Hematopoietic multipotent progenitor cell treated with erythropoietin and hydrocortisone succinate and interleukin-3 and kit ligand, for 8 days (in vitro differentiated cells): ENCODE measurements around the gene CPNE4.

Experiments
- DNase-seq: peaks from one replicate; pipeline ENCODE4 v3.0.0-alpha.2; 2015

The CPNE4 gene

DNA sequence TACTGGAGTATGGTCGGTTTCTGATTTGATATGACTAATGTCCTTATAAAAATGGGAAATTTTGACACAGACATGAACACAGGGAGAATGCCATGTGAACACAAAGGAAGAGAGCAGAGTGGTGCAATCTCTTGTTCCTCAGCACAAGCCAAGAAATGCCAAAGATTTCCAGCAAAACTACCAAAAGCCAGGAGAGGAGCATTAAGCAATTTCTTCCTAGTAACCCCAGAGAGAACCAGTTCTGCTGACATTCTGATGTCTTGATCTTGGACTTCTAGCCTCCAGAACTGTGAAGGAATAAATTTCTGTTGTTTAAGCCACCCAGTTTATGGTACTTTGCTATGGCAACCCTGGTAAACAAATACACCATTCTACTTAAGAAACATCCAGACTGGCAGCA lies 304.2 kb downstream of the CPNE4 start:
- DNase-seq, result no peak

GRCh38 chr3:131729643-131730017 lies 305.2 kb downstream of the CPNE4 start:
- DNase-seq, result no peak

DNA sequence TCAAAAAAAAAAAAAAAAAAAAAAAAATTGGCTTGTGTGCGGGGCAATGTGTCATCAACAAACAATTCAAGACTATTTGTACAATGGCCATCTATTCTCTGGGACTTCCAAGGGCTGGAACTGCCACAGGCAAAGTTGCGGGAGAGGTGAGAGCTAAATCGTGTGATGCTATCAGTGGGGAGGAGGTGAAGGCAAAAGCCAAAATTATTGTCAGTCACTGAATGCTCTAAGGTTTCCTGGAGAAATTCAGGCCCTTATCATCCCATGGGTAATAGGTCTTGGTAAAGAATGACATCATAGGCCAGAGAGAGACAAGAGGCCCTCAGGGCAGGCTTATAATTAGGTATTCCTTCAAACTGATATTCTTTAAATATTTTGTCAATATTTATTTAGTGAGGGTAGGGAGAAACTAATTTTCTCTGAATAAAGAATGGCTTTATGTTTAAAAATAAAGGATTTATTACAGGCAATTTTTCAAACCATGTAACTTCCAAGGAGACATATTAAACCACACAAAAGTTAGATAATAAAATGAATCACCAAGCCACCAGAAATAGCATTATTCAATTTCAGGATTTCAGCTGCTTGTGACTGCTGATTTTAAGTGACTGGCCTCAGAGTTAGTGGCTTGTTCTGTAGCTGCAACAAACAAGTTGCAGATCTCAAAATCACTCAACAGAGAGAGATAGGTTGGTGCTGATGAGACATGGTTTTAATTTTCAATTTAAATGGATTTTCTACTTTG lies 305.7 kb downstream of the CPNE4 start:
- no peak for DNase-seq

DNA sequence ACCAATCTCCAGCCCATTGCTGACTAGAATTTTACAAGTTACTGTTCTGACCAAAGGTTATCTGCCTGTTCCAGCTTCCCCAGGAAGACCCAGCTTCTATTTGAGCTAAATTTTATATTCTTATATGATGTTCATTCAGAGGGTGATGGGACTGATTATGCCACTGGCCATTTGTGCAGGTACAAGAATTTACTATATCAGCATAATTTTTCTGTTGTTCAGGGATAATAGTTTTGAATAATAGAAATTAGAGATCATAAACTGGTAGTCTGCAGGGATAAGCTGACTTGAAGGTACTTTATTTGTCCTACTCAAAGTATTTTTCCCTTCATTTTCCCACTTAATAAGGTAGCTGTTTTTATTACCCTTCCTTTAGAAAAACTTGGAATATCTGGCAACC lies 309.4 kb downstream of the CPNE4 start:
- DNase-seq, result no peak

- no peak for DNase-seq
These were observed 311.5 kb downstream of the CPNE4 start for GRCh38 chr3:131723343-131723742.

- no peak for DNase-seq
These were observed 317.3 kb downstream of the CPNE4 start for GRCh38 chr3:131717493-131717892.

- no peak for DNase-seq
These were observed 317.9 kb downstream of the CPNE4 start for GRCh38 chr3:131716943-131717342.

DNA sequence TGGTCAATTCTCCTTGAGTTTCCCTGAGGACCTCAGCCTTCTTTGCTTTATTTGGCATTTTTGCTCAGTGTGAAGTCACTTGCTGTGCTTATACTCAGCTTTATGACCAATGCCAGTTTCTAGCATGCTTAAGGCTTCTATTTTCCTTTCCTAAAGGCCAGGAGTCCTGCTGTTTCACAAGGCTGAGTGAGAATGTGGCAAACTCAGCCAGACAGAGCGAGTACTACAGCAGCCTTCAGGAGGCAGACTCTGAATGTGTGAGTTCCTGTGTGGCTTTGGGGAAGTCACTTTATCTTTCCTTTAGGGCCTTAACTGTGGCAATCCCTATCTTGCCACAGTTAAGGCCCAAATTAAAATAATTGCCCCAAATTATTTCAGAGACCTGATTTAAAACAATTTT lies 318.8 kb downstream of the CPNE4 start:
- no peak for DNase-seq

- no peak for DNase-seq
These were observed 320.1 kb downstream of the CPNE4 start for GRCh38 chr3:131714585-131715220.

DNA sequence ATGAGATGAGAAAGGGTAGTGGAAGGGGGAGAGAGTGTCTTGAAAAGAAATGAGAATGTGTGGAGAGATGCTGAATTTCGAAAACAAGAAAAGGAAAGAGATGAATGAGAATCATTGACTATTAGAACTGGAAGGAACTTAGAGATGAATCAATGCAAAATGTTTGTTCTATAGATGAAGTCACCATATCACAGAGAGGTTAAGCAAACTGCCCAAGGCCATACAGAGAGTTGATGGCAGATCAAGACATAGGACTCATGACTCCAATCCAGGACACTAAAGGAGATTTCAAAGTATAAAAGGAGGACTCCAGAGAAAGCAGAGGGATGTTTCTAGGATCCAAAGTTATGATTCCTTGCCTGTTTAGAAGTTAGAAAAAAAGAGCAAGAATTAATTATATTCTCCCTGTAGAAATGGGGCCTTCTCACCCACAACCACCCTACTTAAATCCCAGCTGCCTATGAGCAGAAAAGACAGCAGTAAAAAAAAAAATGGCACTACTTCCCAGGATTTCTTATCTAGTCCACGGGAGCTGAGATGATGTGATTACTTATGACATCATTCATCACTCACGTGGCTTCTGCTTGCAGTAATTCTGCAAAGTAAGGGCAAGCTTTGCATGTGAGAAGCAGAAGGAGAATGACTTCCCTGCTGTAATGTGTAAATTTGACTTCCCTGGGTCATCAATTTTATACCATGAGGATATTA lies 321.2 kb downstream of the CPNE4 start:
- DNase-seq, result no peak

DNA sequence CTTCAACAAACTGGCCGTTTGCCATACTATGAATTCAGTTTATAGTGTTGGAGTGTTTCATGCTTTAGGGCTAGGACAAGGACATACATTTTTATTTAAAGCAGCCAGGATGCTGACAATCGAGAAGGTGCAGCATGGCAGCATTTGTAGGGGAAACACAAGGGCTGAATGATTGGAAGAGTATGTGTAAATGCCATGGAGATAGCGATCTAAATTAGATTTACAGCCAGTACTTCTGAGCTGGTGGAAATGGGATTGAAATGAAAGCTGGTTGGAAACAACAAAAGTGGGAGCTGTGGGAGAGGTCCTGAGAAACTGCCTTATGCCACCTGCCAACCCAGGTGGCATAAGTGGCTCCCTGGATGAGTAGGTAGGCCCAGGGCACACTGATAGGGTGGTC lies 322.2 kb downstream of the CPNE4 start:
- DNase-seq, result no peak

DNA sequence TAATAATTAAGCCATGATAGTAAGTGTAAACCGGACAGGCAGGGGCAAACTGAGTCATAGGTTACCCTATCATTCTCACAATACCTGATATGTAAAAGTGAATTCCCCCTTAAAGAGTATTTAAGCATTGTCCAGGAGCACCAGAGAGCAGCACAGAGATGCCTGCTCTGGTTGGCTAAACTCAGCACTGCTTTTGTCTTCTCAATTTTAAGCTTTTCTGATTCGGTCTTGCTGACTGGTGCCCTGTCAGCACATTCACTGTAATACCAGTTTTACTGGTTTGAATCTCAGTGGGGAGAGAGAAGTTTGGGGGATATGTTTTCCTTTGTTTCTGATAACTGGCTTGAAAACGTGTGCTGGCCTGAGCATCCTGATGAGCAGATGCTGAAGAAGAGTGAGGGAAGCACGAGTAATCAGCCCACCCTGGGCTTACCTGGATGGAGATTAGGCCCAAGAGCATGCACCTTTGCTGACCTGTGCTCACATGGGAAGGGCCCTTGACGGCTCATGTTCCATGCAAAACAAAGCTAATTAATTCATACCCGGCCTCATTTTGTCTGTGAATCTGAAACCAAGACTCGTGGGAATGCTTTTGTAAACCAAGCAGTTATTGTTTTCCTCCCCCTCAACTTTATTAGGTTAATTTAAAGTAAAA lies 323.6 kb downstream of the CPNE4 start:
- no peak for DNase-seq

DNA sequence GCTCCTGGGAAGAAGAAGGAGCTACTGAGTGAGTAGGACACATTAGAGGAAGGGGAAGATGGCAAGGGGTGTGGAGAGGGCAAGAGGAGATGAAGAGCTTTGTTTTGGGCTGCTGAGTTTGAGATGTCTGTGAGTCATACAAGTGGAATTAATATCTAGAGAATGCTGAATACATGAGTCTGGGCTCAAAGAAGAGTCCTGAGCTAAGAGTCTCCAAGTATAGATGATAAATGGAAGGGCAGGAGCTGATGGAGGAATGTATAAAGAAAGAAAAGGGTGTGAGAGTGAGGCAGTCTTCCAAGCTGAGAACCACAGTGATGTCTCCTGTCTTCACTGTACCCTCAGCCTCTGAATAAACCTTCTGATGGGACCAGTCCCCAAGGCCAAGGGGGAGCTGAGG lies 326.6 kb downstream of the CPNE4 start:
- DNase-seq, result no peak

- DNase-seq, result no peak
These were observed 329.2 kb downstream of the CPNE4 start for GRCh38 chr3:131705558-131706051.

GRCh38 chr3:131705099-131705498 lies 329.7 kb downstream of the CPNE4 start:
- no peak for DNase-seq

GRCh38 chr3:131704098-131704497 lies 330.7 kb downstream of the CPNE4 start:
- no peak for DNase-seq

GRCh38 chr3:131702146-131702545 lies 332.7 kb downstream of the CPNE4 start:
- DNase-seq, result no peak

DNA sequence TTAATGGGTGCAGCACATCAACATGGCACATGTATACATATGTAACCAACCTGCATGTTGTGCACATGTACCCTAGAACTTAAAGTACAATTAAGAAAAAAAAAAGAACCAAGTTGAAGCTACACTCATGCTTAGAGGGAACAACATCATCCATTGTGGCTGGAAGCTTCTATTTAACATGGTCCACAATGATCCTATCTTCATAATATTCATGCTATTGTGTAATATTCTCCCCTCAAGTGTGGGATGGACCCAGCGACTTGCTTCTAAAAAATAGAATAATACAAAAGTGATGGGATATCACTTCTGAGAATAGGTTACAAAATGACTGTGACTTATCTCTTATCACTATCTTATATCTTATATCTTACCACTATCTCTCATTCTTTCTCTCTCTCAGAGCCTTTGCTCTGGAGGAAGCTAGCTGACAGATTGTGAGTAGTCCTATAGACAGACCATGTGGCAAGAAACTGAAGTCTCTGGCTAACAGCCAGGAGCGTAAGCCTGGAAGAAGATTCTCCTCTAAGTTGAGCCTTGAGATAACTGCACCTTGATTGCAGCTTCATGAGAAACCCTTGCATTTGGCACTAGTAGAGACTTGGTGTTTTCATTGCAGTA lies 333.6 kb downstream of the CPNE4 start:
- peak; percentile 10 for DNase-seq

- DNase-seq, result no peak
These were observed 335.8 kb downstream of the CPNE4 start for GRCh38 chr3:131699001-131699400.

DNA sequence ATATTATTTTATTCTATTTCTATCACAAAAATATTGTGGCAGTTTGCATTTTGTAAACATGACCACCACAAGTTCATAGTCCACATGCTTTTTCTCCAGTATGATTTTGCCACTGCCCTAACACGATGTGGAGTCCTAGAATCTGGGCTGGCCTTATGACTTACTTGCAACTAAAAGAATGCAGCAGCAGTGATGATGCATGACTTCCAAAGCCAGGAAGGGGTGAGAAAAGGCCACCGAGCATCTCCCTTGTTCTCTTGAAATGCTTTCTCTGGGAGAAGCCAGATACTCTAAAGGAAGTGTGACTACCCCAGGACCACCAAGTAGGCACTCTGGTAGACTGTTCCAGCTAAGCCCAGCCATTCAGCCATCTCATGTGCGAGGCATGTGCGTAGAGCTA lies 340.4 kb downstream of the CPNE4 start:
- DNase-seq, result no peak

DNA sequence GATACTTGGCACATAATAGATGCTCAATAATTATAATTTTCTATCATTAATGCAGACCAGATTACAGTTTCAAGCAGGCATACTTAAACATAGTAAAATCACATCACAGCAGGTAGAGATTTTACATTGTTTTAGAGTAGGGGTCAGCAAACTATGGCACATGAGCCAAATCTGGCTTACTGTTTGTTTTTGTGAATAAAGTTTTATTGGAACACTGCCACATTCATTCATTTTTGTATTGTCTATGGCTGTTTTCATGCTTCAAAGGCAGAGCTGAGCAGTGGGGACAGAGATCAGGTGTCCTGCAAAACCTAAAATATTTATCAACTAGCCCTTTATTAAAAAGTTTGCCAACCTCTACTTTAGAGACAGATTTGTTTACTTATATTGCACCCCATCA lies 342.5 kb downstream of the CPNE4 start:
- DNase-seq, result no peak

GRCh38 chr3:131690800-131691199 lies 344.0 kb downstream of the CPNE4 start:
- DNase-seq, result no peak

DNA sequence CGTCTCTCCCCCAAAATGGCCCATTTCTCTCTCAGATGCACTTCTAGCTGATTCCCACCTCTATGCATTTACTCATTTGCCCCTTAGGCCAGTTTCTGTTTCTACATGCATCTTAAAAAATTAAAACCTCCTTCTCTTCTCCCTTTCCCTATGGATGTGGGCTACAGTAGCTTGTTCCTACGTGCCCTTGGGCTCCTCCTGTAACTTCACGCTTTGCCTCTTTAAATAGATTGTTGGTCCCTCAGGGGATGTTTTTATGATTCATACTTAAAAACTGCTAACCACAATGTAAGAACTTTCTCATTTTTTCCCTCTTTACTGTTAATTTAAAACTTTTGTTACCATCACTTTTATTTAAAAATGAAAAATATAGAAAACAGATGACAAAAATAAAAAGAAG lies 346.4 kb downstream of the CPNE4 start:
- DNase-seq, result no peak
